Uterus (tissue), 2 donors: ENCODE measurements around the gene TNPO1.

ENCODE experiments used
- POLR2A ChIP-seq, 2 donors: fragments of 450-650 bp; IDR thresholded peaks; one replicate each; pipeline ENCODE4 v1.6.1; 2016; ENCODE audit warnings: antibody characterized with exemption in 2 of 2, mild to moderate bottlenecking in 1 of 2, moderate library complexity in 1 of 2
- TF ChIP-seq, protein P1 (sequence below), 4 experiments: fragments of 200-600 bp in 2 of 4; fragments of 450-650 bp in 2 of 4; sonication (generic) in 2 of 4; IDR thresholded peaks; one replicate each; pipeline ENCODE4 v1.5.1; 2016 to 2019; ENCODE audit warnings: antibody characterized with exemption in 4 of 4, mild to moderate bottlenecking in 2 of 4, moderate library complexity in 1 of 4

DNA sequence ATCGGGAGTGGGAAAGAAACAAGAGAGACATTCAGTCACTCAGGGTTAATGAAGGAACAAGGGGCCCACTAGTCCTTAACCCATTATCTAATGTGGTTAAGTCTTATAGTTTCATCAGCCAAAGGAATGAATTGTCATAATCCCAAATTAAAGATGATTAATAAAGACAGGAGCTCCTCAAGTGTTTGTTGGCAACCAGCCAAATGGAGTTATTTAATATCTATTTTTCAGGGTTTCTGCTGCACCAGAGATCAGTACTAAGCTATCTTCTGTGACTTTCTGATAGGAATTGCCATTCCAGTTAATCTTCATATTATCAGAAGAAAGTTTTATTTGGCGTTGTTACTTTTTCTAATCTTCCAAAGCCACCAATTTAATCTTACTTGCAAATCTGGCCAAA lies 105.4 kb downstream of the TNPO1 start:
- TF ChIP-seq, protein P1, sequence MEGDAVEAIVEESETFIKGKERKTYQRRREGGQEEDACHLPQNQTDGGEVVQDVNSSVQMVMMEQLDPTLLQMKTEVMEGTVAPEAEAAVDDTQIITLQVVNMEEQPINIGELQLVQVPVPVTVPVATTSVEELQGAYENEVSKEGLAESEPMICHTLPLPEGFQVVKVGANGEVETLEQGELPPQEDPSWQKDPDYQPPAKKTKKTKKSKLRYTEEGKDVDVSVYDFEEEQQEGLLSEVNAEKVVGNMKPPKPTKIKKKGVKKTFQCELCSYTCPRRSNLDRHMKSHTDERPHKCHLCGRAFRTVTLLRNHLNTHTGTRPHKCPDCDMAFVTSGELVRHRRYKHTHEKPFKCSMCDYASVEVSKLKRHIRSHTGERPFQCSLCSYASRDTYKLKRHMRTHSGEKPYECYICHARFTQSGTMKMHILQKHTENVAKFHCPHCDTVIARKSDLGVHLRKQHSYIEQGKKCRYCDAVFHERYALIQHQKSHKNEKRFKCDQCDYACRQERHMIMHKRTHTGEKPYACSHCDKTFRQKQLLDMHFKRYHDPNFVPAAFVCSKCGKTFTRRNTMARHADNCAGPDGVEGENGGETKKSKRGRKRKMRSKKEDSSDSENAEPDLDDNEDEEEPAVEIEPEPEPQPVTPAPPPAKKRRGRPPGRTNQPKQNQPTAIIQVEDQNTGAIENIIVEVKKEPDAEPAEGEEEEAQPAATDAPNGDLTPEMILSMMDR (IDR thresholded peaks at IDR 0.05): no peak
- TF ChIP-seq POLR2A (IDR thresholded peaks at IDR 0.05): no peak
